ENCODE measurements around the gene CAND2. TPM values are rescaled to one million over a fixed set of nuclear protein-coding genes. Genes with fewer than 3 reads are reported as not detected.

Gene CAND2
- total RNA-seq, 1 experiment from 2014 or later, result not detected

GRCh38 chr3:12870942-12871341 is 74.5 kb downstream of the CAND2 start:
- Mint-ChIP-seq H3K36me3 (ENCODE audit: insufficient read depth, unreplicated experiment) (peaks cover 5% of the 10 kb centered on the region), H3K4me3 (ENCODE audit: low read depth, unreplicated experiment) (no peak overlapping the region), H3K4me1 (ENCODE audit: low read depth, unreplicated experiment) (peaks cover 20% of the 10 kb centered on the region), H3K27me3 (ENCODE audit: unreplicated experiment) (peaks cover 70% of the 10 kb centered on the region), H3K9me3 (ENCODE audit: low read depth, unreplicated experiment) (peaks cover 3% of the 10 kb centered on the region), H3K27ac (ENCODE audit: unreplicated experiment) (no peak overlapping the region)
- CTCF ChIA-PET, result no interaction called here
- intact Hi-C loops (cut with micrococcal nuclease; ENCODE audit: unreplicated experiment), result no loop called here
- no TSS peak for BruUV-seq (replicated peaks)
- no peak for TF ChIP-seq CTCF (IDR thresholded peaks at IDR 0.05; ENCODE audit: unreplicated experiment)
- DNase-seq, result no peak

DNA sequence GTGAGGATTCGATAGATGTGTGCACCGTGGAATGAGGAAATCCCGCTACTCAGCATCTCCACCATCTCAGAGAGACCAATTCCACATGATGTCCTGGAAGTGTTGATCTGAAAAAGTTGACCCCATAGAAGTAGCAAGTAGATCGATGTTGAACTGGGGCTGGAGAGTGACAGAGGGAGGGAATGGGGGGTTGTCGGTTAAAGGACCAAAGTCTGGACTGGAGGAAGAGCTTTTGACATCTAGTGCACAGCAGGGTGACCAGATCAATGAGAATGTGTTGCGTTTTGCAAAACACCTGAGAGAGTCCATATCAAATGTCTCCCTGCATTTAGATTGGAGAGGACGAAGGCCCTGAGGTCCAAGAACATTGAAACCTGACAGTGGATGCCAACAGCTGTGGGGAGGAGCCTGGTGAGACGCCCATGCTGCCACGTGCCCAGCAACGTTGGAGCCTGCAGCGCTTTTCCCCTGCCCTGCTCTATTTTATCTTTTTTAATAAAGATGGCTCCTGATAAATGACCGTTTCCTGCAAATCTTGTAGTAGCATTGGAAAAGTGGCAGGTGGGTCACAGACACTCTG is 75.0 kb downstream of the CAND2 start:
- intact Hi-C loops (cut with micrococcal nuclease; ENCODE audit: unreplicated experiment), result no loop called here
- CTCF ChIA-PET, result no interaction called here
- Mint-ChIP-seq H3K9me3 (ENCODE audit: low read depth, unreplicated experiment) (no peaks in the 10 kb centered on the region), H3K27ac (ENCODE audit: unreplicated experiment) (no peak overlapping the region), H3K36me3 (ENCODE audit: insufficient read depth, unreplicated experiment) (peaks cover 5% of the 10 kb centered on the region), H3K4me3 (ENCODE audit: low read depth, unreplicated experiment) (no peak overlapping the region), H3K27me3 (ENCODE audit: unreplicated experiment) (peaks cover 64% of the 10 kb centered on the region), H3K4me1 (ENCODE audit: low read depth, unreplicated experiment) (peaks cover 20% of the 10 kb centered on the region)
- no TSS peak for BruUV-seq (replicated peaks)
- TF ChIP-seq CTCF (IDR thresholded peaks at IDR 0.05; ENCODE audit: unreplicated experiment), result no peak
- no peak for DNase-seq

DNA sequence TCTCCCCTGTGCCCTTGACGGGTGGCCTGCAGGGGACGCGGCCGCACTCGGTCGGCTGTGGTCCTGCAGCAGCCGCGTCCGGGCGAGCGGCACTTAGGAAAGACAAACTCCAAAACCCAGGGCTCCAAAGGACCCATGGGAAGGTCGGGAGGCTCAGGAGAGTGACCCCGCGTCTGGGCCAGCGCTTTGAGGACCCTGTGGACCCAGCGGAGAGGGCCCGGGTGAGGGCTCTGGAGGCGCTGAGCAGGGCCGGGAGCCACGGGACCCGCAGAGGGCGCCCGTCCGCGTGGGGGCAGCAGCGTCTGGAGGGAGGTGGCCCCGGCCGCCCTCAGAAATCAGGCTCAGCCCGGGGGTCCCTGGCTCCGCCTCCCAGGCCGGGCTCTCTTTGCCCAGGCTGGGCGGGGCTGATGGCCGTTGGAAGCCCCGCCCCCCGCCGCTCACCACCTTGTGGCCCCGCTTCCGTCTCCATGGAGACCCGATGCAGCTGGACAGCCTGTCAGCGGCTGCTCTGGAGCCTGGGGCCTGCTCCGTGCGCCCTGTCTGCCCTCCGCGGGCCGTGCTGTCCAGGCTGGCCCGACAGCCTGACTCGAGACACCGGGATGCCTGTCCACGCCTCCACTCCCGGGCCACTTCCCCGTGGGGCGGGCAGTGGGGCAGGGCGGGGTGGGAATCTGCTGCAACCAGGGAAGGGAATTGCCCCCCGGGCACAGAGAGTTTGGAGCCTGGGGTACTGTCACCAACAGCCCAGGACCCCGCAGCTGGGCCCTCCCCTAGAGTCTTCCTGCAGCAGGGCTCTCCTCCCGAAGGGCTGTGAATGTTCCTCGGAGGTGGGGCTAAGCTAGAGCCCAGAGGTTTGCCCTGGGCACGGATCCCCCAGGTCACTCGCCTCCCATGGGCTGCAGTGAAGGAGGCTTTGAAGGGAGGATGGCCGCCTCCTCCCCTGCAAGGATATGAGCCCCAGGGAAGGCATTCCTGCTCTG is 79.7 kb downstream of the CAND2 start:
- intact Hi-C loops (cut with micrococcal nuclease; ENCODE audit: unreplicated experiment), result no loop called here
- H3K27me3 Mint-ChIP-seq (ENCODE audit: unreplicated experiment), result peaks cover 53% of the 10 kb centered on the region
- H3K36me3 Mint-ChIP-seq (ENCODE audit: insufficient read depth, unreplicated experiment), result no peaks in the 10 kb centered on the region
- CTCF ChIA-PET, result no interaction called here
- H3K9me3 Mint-ChIP-seq (ENCODE audit: low read depth, unreplicated experiment), result no peaks in the 10 kb centered on the region
- BruUV-seq (replicated peaks), result no TSS peak
- peak; percentile 19 for DNase-seq
- TF ChIP-seq CTCF (IDR thresholded peaks at IDR 0.05; ENCODE audit: unreplicated experiment), result no peak
- peaks cover 11% of the 10 kb centered on the region for H3K4me1 Mint-ChIP-seq (ENCODE audit: low read depth, unreplicated experiment)
- H3K27ac Mint-ChIP-seq (ENCODE audit: unreplicated experiment), result no peak overlapping the region
- no peak overlapping the region for H3K4me3 Mint-ChIP-seq (ENCODE audit: low read depth, unreplicated experiment)

DNA sequence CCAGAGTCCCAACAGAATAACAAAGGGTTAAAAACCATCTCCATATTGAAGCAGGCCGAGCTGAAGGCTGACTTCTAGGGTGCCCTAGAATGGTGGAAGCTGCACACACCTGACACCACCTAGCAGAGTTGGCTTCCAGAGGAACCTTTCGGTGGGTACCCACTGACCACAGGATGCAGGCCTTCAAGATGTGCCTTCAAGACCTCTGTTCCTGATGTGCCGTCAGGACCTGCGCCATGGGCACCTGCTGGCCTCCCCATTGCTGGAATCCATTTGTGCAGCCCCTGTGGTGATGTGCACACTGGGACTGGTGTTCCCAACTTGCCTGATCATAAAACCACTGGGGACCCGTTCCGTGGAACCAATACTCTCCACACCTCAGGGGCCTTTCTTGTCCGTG is 80.6 kb downstream of the CAND2 start:
- H3K36me3 Mint-ChIP-seq (ENCODE audit: insufficient read depth, unreplicated experiment), result no peaks in the 10 kb centered on the region
- intact Hi-C loops (cut with micrococcal nuclease; ENCODE audit: unreplicated experiment), result no loop called here
- no peak for DNase-seq
- H3K4me3 Mint-ChIP-seq (ENCODE audit: low read depth, unreplicated experiment), result no peak overlapping the region
- peaks cover 52% of the 10 kb centered on the region for H3K27me3 Mint-ChIP-seq (ENCODE audit: unreplicated experiment)
- no peak overlapping the region for H3K27ac Mint-ChIP-seq (ENCODE audit: unreplicated experiment)
- TF ChIP-seq CTCF (IDR thresholded peaks at IDR 0.05; ENCODE audit: unreplicated experiment), result no peak
- BruUV-seq (replicated peaks), result no TSS peak
- peaks cover 9% of the 10 kb centered on the region for H3K4me1 Mint-ChIP-seq (ENCODE audit: low read depth, unreplicated experiment)
- CTCF ChIA-PET, result no interaction called here
- no peaks in the 10 kb centered on the region for H3K9me3 Mint-ChIP-seq (ENCODE audit: low read depth, unreplicated experiment)
